Raji (cell line): ENCODE results near the gene ACBD4.

ENCODE experiments used
- POLR2A ChIP-seq: IDR thresholded peaks from 2 replicates; pipeline ENCODE4 v1.6.1; 2011; ENCODE audit warnings: low read depth, low read length, control low read depth; ENCODE audit not compliant: insufficient read depth

ACBD4 gene

GRCh38 chr17:45112559-45113423, 22.7 kb upstream of the ACBD4 start:
- no peak for TF ChIP-seq POLR2A

- no peak for TF ChIP-seq POLR2A
Observed at GRCh38 chr17:45113424-45113754, 22.1 kb upstream of the ACBD4 start.

GRCh38 chr17:45114117-45114932, 21.2 kb upstream of the ACBD4 start:
- TF ChIP-seq POLR2A = no peak

GRCh38 chr17:45115015-45115625, 20.4 kb upstream of the ACBD4 start:
- TF ChIP-seq POLR2A = no peak

- TF ChIP-seq POLR2A = no peak
Observed at GRCh38 chr17:45115871-45116270, 19.6 kb upstream of the ACBD4 start.

GRCh38 chr17:45116434-45117016, 19.0 kb upstream of the ACBD4 start:
- TF ChIP-seq POLR2A = no peak

GRCh38 chr17:45117334-45117733, 18.2 kb upstream of the ACBD4 start:
- no peak for TF ChIP-seq POLR2A

- no peak for TF ChIP-seq POLR2A
Observed at GRCh38 chr17:45117848-45118646, 17.4 kb upstream of the ACBD4 start.

GRCh38 chr17:45118691-45119090, 16.8 kb upstream of the ACBD4 start:
- no peak for TF ChIP-seq POLR2A

GRCh38 chr17:45119964-45120363, 15.5 kb upstream of the ACBD4 start:
- TF ChIP-seq POLR2A = no peak

- no peak for TF ChIP-seq POLR2A
Observed at GRCh38 chr17:45120558-45120957, 14.9 kb upstream of the ACBD4 start.

- no peak for TF ChIP-seq POLR2A
Observed at GRCh38 chr17:45121055-45121454, 14.4 kb upstream of the ACBD4 start.

- TF ChIP-seq POLR2A = no peak
Observed at GRCh38 chr17:45123076-45123770, 12.3 kb upstream of the ACBD4 start.
